Esophagus squamous epithelium (tissue), 4 donors: ENCODE measurements around the gene RGCC.

Source experiments
- CTCF ChIP-seq, 6 experiments: fragments of 450-650 bp in 4 of 6; fragments of 200-600 bp in 2 of 6; sonication (generic) in 2 of 6; IDR thresholded peaks; one replicate each; pipeline ENCODE4 v1.5.1; 2016 to 2019; ENCODE audit warnings: antibody characterized with exemption in 6 of 6, mild to moderate bottlenecking in 4 of 6, moderate library complexity in 4 of 6
- POLR2A ChIP-seq, 4 donors: fragments of 450-650 bp; IDR thresholded peaks; one replicate each; pipeline ENCODE4 v1.6.1; 2017; ENCODE audit warnings: antibody characterized with exemption in 4 of 4, mild to moderate bottlenecking in 4 of 4, moderate library complexity in 3 of 4

GRCh38 chr13:41487222-41487621 is 29.9 kb downstream of the RGCC start:
- TF ChIP-seq CTCF (IDR thresholded peaks at IDR 0.05), result no peak
- TF ChIP-seq POLR2A (IDR thresholded peaks at IDR 0.05), result no peak
